Neural cell (in vitro differentiated cells): ENCODE data around the gene ACKR1. TPM values are rescaled to one million over a fixed set of nuclear protein-coding genes. Genes with fewer than 3 reads are reported as not detected.

ENCODE experiments used
- H2AFZ ChIP-seq: fragments of 200-600, 300-800 bp; sonication (generic), shearing (Covaris generic); 2 replicates; pipeline ENCODE4 v1.6.0; 2014; ENCODE audit warnings: low read depth, mild to moderate bottlenecking, antibody characterized with exemption, low read length, moderate library complexity
- H3F3A ChIP-seq: fragments of 200-600 bp; shearing (Covaris generic); 2 replicates; pipeline ENCODE4 v1.6.1; 2016; ENCODE audit warnings: mild to moderate bottlenecking, moderate library complexity, mixed read lengths, antibody characterized with exemption, low read length; ENCODE audit not compliant: insufficient read depth, poor library complexity, severe bottlenecking
- H3K27ac ChIP-seq: fragments of 200-600, 300-800 bp; sonication (generic), shearing (Covaris generic); 2 replicates; pipeline ENCODE4 v1.5.1; 2014; ENCODE audit warnings: mild to moderate bottlenecking, low read length, moderate library complexity
- H3K27me3 ChIP-seq: fragments of 300-800, 200-600 bp; sonication (generic), shearing (Covaris generic); 2 replicates; pipeline ENCODE4 v1.6.0; 2014; ENCODE audit warnings: mild to moderate bottlenecking, low read depth, low read length, moderate library complexity; ENCODE audit not compliant: insufficient read depth
- H3K36me3 ChIP-seq: fragments of 300-800, 200-600 bp; sonication (generic), shearing (Covaris generic); 2 replicates; pipeline ENCODE4 v1.5.1; 2014; ENCODE audit warnings: mild to moderate bottlenecking, antibody characterized with exemption, low read length, moderate library complexity; ENCODE audit not compliant: insufficient read depth
- H3K4me2 ChIP-seq: fragments of 300-800, 200-600 bp; sonication (generic), shearing (Covaris generic); 2 replicates; pipeline ENCODE4 v1.6.0; 2014; ENCODE audit warnings: mild to moderate bottlenecking, low read length
- H3K4me3 ChIP-seq: fragments of 300-800, 200-600 bp; sonication (generic), shearing (Covaris generic); 2 replicates; pipeline ENCODE4 v1.5.1; 2014; ENCODE audit warnings: mild to moderate bottlenecking, low read length, moderate library complexity
- H3K79me2 ChIP-seq: fragments of 200-600 bp; shearing (Covaris generic); replicated peaks from 2 replicates; pipeline ENCODE4 v1.6.0; 2014; ENCODE audit warnings: mild to moderate bottlenecking, low read length, moderate library complexity; ENCODE audit not compliant: insufficient read depth
- H3K9ac ChIP-seq: fragments of 300-800, 200-600 bp; sonication (generic), shearing (Covaris generic); 2 replicates; pipeline ENCODE4 v1.6.1; 2016; ENCODE audit warnings: mild to moderate bottlenecking, low read length, mixed read lengths
- H3K9me2 ChIP-seq: fragments of 200-600 bp; shearing (Covaris generic); 2 replicates; pipeline ENCODE4 v1.6.1; 2016; ENCODE audit warnings: mild to moderate bottlenecking, low read length, mixed read lengths; ENCODE audit not compliant: insufficient read depth
- H3K9me3 ChIP-seq: fragments of 200-600, 300-800 bp; sonication (generic), shearing (Covaris generic); 2 replicates; pipeline ENCODE4 v1.6.1; 2016; ENCODE audit warnings: mild to moderate bottlenecking, mixed run types, low read length, moderate library complexity, mixed read lengths
- H4K20me1 ChIP-seq: fragments of 200-600 bp; shearing (Covaris generic); 2 replicates; pipeline ENCODE4 v1.6.1; 2016; ENCODE audit warnings: mild to moderate bottlenecking, mixed run types; ENCODE audit not compliant: insufficient read depth
- EZH2 ChIP-seq: fragments of 200-600, 300-800 bp; shearing (Covaris generic), sonication (generic); IDR thresholded peaks from 2 replicates; pipeline ENCODE4 v1.6.1; 2014; ENCODE audit warnings: antibody characterized with exemption, low read length, borderline replicate concordance, mild to moderate bottlenecking; ENCODE audit not compliant: insufficient read depth, poor library complexity, severe bottlenecking
- MXI1 ChIP-seq: fragments of 450-650 bp; conservative IDR thresholded peaks from 2 replicates; pipeline ENCODE4 v1.6.1; 2014; ENCODE audit warnings: antibody characterized with exemption, mild to moderate bottlenecking; ENCODE audit not compliant: poor library complexity, severe bottlenecking
- POLR2AphosphoS5 ChIP-seq: IDR thresholded peaks from 2 replicates; pipeline ENCODE4 v1.6.1; 2012
- RAD21 ChIP-seq: fragments of 450-650 bp; conservative IDR thresholded peaks from 2 replicates; pipeline ENCODE4 v1.6.1; 2014; ENCODE audit warnings: antibody characterized with exemption, mild to moderate bottlenecking, moderate library complexity
- SMC3 ChIP-seq: fragments of 450-650 bp; conservative IDR thresholded peaks from 2 replicates; pipeline ENCODE4 v1.6.1; 2014; ENCODE audit warnings: antibody characterized with exemption, mild to moderate bottlenecking, moderate library complexity; ENCODE audit not compliant: poor library complexity
- TAF1 ChIP-seq: IDR thresholded peaks from 2 replicates; pipeline ENCODE4 v1.6.1; 2012; ENCODE audit warnings: low read depth
- polyA plus RNA-seq: library from polyadenylated mRNA; depleted of rRNA; stranded (reverse); fragments of >200 nt; gene quantifications from 2 replicates; pipeline ENCODE4 v1.2.3, GENCODE V29; 2014
- TF ChIP-seq, protein P1 (sequence below): fragments of 450-650 bp; IDR thresholded peaks from 2 replicates; pipeline ENCODE4 v1.5.1; 2014; ENCODE audit warnings: antibody characterized with exemption, mild to moderate bottlenecking, moderate library complexity; ENCODE audit not compliant: poor library complexity, severe bottlenecking
- TF ChIP-seq, protein P2 (sequence below): IDR thresholded peaks from 2 replicates; pipeline ENCODE4 v1.6.1; 2012; ENCODE audit warnings: borderline replicate concordance

The ACKR1 gene
- polyA plus RNA-seq, 1 donor from 2014 or later: 3.3 TPM

DNA sequence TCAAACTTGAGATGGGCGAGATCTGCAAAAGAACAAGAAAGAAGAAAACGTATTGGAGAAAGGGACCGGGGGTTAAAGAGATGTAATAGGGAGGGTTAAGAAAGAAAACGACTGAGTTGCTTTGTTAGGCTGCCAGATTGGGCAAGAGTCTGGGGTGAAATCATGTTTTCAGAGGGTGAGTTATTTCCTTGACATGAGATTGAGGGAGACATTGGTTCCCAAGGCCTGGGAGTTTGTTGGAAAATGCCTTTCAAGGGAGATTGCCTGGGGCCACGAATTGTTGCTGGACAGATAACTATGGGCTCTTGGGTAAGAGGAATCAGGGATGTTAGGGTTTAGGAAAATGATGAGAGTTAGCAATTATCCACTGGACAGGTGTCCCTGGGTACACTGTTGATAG, 34.0 kb upstream of the ACKR1 start:
- peak overlapping the region; percentile 9 for H3K4me2 ChIP-seq
- H3K27me3 ChIP-seq: no peaks in the 10 kb centered on the region
- H3K4me3 ChIP-seq: peak overlapping the region; percentile 93
- no peaks in the 10 kb centered on the region for H3K36me3 ChIP-seq
- no peak overlapping the region for H3K27ac ChIP-seq
- H3K79me2 ChIP-seq: peaks cover 20% of the 10 kb centered on the region
- H2AFZ ChIP-seq: no peak overlapping the region
- no peaks in the 10 kb centered on the region for H3K9me3 ChIP-seq
- H3K9ac ChIP-seq: peak overlapping the region; percentile 92
- no peaks in the 10 kb centered on the region for H3F3A ChIP-seq
- H4K20me1 ChIP-seq: no peaks in the 10 kb centered on the region
- TF ChIP-seq, protein P1, sequence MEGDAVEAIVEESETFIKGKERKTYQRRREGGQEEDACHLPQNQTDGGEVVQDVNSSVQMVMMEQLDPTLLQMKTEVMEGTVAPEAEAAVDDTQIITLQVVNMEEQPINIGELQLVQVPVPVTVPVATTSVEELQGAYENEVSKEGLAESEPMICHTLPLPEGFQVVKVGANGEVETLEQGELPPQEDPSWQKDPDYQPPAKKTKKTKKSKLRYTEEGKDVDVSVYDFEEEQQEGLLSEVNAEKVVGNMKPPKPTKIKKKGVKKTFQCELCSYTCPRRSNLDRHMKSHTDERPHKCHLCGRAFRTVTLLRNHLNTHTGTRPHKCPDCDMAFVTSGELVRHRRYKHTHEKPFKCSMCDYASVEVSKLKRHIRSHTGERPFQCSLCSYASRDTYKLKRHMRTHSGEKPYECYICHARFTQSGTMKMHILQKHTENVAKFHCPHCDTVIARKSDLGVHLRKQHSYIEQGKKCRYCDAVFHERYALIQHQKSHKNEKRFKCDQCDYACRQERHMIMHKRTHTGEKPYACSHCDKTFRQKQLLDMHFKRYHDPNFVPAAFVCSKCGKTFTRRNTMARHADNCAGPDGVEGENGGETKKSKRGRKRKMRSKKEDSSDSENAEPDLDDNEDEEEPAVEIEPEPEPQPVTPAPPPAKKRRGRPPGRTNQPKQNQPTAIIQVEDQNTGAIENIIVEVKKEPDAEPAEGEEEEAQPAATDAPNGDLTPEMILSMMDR: no peak
- TF ChIP-seq EZH2 (no peak), SMC3 (no peak)
- TF ChIP-seq, protein P2, sequence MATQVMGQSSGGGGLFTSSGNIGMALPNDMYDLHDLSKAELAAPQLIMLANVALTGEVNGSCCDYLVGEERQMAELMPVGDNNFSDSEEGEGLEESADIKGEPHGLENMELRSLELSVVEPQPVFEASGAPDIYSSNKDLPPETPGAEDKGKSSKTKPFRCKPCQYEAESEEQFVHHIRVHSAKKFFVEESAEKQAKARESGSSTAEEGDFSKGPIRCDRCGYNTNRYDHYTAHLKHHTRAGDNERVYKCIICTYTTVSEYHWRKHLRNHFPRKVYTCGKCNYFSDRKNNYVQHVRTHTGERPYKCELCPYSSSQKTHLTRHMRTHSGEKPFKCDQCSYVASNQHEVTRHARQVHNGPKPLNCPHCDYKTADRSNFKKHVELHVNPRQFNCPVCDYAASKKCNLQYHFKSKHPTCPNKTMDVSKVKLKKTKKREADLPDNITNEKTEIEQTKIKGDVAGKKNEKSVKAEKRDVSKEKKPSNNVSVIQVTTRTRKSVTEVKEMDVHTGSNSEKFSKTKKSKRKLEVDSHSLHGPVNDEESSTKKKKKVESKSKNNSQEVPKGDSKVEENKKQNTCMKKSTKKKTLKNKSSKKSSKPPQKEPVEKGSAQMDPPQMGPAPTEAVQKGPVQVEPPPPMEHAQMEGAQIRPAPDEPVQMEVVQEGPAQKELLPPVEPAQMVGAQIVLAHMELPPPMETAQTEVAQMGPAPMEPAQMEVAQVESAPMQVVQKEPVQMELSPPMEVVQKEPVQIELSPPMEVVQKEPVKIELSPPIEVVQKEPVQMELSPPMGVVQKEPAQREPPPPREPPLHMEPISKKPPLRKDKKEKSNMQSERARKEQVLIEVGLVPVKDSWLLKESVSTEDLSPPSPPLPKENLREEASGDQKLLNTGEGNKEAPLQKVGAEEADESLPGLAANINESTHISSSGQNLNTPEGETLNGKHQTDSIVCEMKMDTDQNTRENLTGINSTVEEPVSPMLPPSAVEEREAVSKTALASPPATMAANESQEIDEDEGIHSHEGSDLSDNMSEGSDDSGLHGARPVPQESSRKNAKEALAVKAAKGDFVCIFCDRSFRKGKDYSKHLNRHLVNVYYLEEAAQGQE: no peak
- no peaks in the 10 kb centered on the region for H3K9me2 ChIP-seq

DNA sequence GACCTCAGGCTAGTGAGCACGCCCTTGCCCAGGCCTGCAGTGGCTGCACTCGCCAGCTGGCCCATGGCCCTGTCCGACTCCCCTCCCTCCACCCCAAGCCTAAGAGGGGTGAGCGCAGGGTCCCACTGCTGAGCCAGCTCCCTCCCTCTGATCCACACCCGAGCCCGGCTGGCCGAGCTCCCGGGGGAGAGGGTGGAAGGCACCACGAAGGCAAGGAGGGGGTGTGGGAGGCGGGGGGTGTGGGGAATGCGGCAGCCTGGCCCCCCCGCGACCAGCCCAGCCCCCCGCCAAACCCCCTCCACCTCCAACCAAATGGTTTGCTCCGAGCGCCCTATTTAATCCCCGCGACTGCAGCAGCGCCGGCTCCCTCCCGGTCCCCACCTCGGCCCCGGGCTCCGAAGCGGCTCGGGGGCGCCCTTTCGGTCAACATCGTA, 33.4 kb upstream of the ACKR1 start, which contains the start of gene CADM3:
CADM3 (plus strand) TSS at position 362 of the 434 bp plus-strand sequence. CDS start 151 bp downstream, outside the sequence.
- Histone ChIP-seq H2AFZ (peak within 1 kb of the TSS; percentile 69), H3K4me3 (peak within 1 kb of the TSS; percentile 93), H3K9me3 (no peaks in the 10 kb centered on the region), H3F3A (no peaks in the 10 kb centered on the region), H3K79me2 (peaks cover 20% of the 10 kb centered on the region), H4K20me1 (no peaks in the 10 kb centered on the region), H3K27ac (peak within 1 kb of the TSS; percentile 83), H3K9me2 (no peaks in the 10 kb centered on the region), H3K36me3 (no peaks in the 10 kb centered on the region), H3K9ac (peak within 1 kb of the TSS; percentile 92), H3K27me3 (no peaks in the 10 kb centered on the region), H3K4me2 (peak within 1 kb of the TSS; percentile 79)
- TF ChIP-seq TAF1 (peak; percentile 45), POLR2AphosphoS5 (peak; percentile 61), MXI1 (no peak)

DNA sequence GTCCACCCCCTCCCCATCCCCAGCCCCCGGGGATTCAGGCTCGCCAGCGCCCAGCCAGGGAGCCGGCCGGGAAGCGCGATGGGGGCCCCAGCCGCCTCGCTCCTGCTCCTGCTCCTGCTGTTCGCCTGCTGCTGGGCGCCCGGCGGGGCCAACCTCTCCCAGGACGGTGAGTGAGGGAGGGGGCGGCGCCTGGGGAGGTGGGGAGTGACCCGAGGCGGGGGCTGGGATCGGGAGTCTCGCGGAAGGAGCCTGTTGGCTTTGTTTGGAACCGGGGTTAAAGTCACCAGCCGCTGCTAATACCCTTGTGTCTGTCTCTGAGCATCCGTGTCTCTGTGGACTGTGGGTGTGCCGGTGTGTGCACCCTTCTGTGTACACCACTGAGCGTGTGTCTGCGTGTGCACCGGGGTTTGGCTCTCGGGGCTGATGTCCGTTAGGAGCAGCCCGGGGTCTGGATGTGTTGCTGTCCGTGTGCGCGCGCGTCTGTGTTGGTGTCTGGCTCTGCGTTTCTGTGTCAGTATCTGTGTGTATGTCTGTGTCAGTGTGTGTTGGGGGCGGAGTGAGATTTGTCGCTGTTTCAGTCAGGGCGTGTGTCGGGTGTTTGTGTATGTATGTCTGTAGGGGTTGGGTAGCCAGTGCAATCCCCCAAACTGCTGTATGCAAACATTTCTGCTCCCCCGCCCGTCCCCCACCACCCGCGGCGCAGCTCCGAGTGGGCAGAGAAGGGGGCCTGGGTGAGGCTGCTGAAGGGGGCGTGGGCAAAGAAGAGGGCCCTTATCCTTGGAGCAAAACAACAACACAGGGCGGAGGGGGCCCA, 32.8 kb upstream of the ACKR1 start:
- TF ChIP-seq, protein P2: peak; percentile 80
- TF ChIP-seq RAD21 (no peak), TAF1 (peak; percentile 68), SMC3 (peak; percentile 37), EZH2 (no peak), POLR2AphosphoS5 (peak; percentile 79), MXI1 (peak; percentile 68)
- Histone ChIP-seq H3K27me3 (no peaks in the 10 kb centered on the region), H2AFZ (peak overlapping the region; percentile 69), H3K27ac (peak overlapping the region; percentile 83), H3K4me3 (peak overlapping the region; percentile 93), H3K9me3 (no peaks in the 10 kb centered on the region), H3K79me2 (peaks cover 20% of the 10 kb centered on the region), H3K4me2 (peak overlapping the region; percentile 79), H3K36me3 (peaks cover 3% of the 10 kb centered on the region), H3F3A (no peaks in the 10 kb centered on the region), H3K9ac (peak overlapping the region; percentile 92), H4K20me1 (no peaks in the 10 kb centered on the region), H3K9me2 (no peaks in the 10 kb centered on the region)
